ENCODE results near the gene HIPK2. TPM values are rescaled to one million over a fixed set of nuclear protein-coding genes. Genes with fewer than 3 reads are reported as not detected.
"Not testable (repeated sequence)": the region's sequence is repeated elsewhere in the genome, so short reads cannot be mapped to it uniquely, and the experiment has no call there.

HIPK2 gene
- polyA plus RNA-seq, 1 donor = 9.6 TPM

GRCh38 chr7:139673762-139674161 is 104.0 kb downstream of the HIPK2 start:
- DNase-seq (ENCODE audit: low read depth) = no peak

GRCh38 chr7:139673230-139673629 is 104.6 kb downstream of the HIPK2 start:
- DNase-seq (ENCODE audit: low read depth) = no peak

GRCh38 chr7:139671967-139672366 is 105.8 kb downstream of the HIPK2 start:
- no peak for DNase-seq (ENCODE audit: low read depth)

- DNase-seq (ENCODE audit: low read depth) = not testable (repeated sequence)
These were observed 107.1 kb downstream of the HIPK2 start for GRCh38 chr7:139670662-139671061.

- no peak for DNase-seq (ENCODE audit: low read depth)
These were observed 108.4 kb downstream of the HIPK2 start for GRCh38 chr7:139669106-139670061.

- DNase-seq (ENCODE audit: low read depth) = no peak
These were observed 110.4 kb downstream of the HIPK2 start for GRCh38 chr7:139667377-139667776.

GRCh38 chr7:139666501-139666900 is 111.3 kb downstream of the HIPK2 start:
- no peak for DNase-seq (ENCODE audit: low read depth)

GRCh38 chr7:139664434-139664833 is 113.4 kb downstream of the HIPK2 start:
- no peak for DNase-seq (ENCODE audit: low read depth)

- DNase-seq (ENCODE audit: low read depth) = no peak
These were observed 114.1 kb downstream of the HIPK2 start for GRCh38 chr7:139663608-139664177.

- no peak for DNase-seq (ENCODE audit: low read depth)
These were observed 115.9 kb downstream of the HIPK2 start for GRCh38 chr7:139661903-139662302.

- no peak for DNase-seq (ENCODE audit: low read depth)
These were observed 116.8 kb downstream of the HIPK2 start for GRCh38 chr7:139661043-139661440.

GRCh38 chr7:139660317-139661042 is 117.3 kb downstream of the HIPK2 start:
- no peak for DNase-seq (ENCODE audit: low read depth)

GRCh38 chr7:139659922-139660316 is 117.9 kb downstream of the HIPK2 start:
- DNase-seq (ENCODE audit: low read depth) = no peak

GRCh38 chr7:139658908-139659675 is 118.7 kb downstream of the HIPK2 start:
- DNase-seq (ENCODE audit: low read depth) = no peak

GRCh38 chr7:139658296-139658695 is 119.5 kb downstream of the HIPK2 start:
- no peak for DNase-seq (ENCODE audit: low read depth)

GRCh38 chr7:139657725-139658124 is 120.1 kb downstream of the HIPK2 start:
- no peak for DNase-seq (ENCODE audit: low read depth)

- no peak for DNase-seq (ENCODE audit: low read depth)
These were observed 121.4 kb downstream of the HIPK2 start for GRCh38 chr7:139656387-139656786.

GRCh38 chr7:139655305-139655704 is 122.5 kb downstream of the HIPK2 start:
- DNase-seq (ENCODE audit: low read depth) = no peak

- no peak for DNase-seq (ENCODE audit: low read depth)
These were observed 123.3 kb downstream of the HIPK2 start for GRCh38 chr7:139654276-139655181.

GRCh38 chr7:139651914-139652313 is 125.9 kb downstream of the HIPK2 start:
- DNase-seq (ENCODE audit: low read depth) = no peak

GRCh38 chr7:139651308-139651707 is 126.5 kb downstream of the HIPK2 start:
- no peak for DNase-seq (ENCODE audit: low read depth)
